SU-DHL-6 (cell line): ENCODE measurements around the gene CRTC3.

ENCODE experiments used
- EZH2phosphoT487 ChIP-seq: fragments of 200-600 bp; sonication (generic), shearing (Covaris generic); conservative IDR thresholded peaks from 2 replicates; pipeline ENCODE4 v1.6.1; 2018; ENCODE audit warnings: mild to moderate bottlenecking, antibody characterized with exemption, low read length, moderate library complexity, mixed read lengths
- TF ChIP-seq, protein P1 (sequence below): fragments of 200-600 bp; sonication (generic); IDR thresholded peaks from one replicate; pipeline ENCODE4 v1.5.1; 2017; ENCODE audit warnings: antibody characterized with exemption, mild to moderate bottlenecking, low read length, moderate library complexity; ENCODE audit not compliant: insufficient read depth, poor library complexity, severe bottlenecking

DNA sequence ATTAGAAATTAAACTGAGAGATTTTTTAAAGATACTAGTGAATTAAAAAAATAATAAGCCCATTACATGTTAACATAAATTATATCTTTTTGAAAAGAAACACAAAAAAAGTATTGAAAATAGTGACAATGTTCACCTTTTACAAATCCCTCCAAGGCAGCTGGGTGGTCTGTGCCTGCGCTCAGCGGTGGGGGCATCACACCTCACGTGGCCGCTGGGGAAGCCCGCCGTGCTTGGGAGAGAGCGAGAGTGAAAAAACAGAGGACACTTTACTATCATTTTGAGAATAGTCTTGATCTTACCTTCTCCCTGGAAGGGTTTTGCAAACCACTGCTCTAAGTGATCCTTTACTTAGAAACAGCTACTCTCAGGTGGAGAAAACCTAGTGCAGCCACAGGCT, 76.9 kb downstream of the CRTC3 start:
- TF ChIP-seq, protein P1, sequence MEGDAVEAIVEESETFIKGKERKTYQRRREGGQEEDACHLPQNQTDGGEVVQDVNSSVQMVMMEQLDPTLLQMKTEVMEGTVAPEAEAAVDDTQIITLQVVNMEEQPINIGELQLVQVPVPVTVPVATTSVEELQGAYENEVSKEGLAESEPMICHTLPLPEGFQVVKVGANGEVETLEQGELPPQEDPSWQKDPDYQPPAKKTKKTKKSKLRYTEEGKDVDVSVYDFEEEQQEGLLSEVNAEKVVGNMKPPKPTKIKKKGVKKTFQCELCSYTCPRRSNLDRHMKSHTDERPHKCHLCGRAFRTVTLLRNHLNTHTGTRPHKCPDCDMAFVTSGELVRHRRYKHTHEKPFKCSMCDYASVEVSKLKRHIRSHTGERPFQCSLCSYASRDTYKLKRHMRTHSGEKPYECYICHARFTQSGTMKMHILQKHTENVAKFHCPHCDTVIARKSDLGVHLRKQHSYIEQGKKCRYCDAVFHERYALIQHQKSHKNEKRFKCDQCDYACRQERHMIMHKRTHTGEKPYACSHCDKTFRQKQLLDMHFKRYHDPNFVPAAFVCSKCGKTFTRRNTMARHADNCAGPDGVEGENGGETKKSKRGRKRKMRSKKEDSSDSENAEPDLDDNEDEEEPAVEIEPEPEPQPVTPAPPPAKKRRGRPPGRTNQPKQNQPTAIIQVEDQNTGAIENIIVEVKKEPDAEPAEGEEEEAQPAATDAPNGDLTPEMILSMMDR = no peak
- TF ChIP-seq EZH2phosphoT487 = no peak
